22Rv1 (cell line): ENCODE data around the gene SLC25A44.

ENCODE experiments used
- CTCF ChIP-seq: fragments of 450-650 bp; IDR thresholded peaks from 2 replicates; pipeline ENCODE4 v1.5.1; 2017; ENCODE audit warnings: mild to moderate bottlenecking
- ZFX ChIP-seq: fragments of 450-650 bp; IDR thresholded peaks from 2 replicates; pipeline ENCODE4 v1.6.1; 2017; ENCODE audit warnings: antibody characterized with exemption, borderline replicate concordance

- TF ChIP-seq CTCF (no peak), ZFX (no peak)
Measured at GRCh38 chr1:156260896-156261295, 67.0 kb downstream of the SLC25A44 start.
